ENCODE data around the gene SMARCAD1.

Gene SMARCAD1

GRCh38 chr4:94207469-94208224 is at the start of gene SMARCAD1:
SMARCAD1 (plus strand) TSS chr4:94207865; CDS start chr4:94208395, 530 bp downstream.
- TF ChIP-seq CTCF (IDR thresholded peaks at IDR 0.05): no peak
- DNase-seq (ENCODE audit: low spot score): peak; percentile 92
- H3K27ac ChIP-seq: peak within 1 kb of the TSS; percentile 73 to 92
- peak within 1 kb of the TSS; percentile 95 for H3K4me3 ChIP-seq

- Histone ChIP-seq H3K27ac (no peak overlapping the region), H3K4me3 (no peak overlapping the region)
- no peak for DNase-seq (ENCODE audit: low spot score)
- TF ChIP-seq CTCF (IDR thresholded peaks at IDR 0.05): no peak
Observed at GRCh38 chr4:94158883-94159282, 48.8 kb upstream of the SMARCAD1 start.

GRCh38 chr4:94159790-94160189 is 47.9 kb upstream of the SMARCAD1 start:
- TF ChIP-seq CTCF (IDR thresholded peaks at IDR 0.05): no peak
- Histone ChIP-seq H3K27ac (no peak overlapping the region), H3K4me3 (no peak overlapping the region)
- DNase-seq (ENCODE audit: low spot score): no peak

GRCh38 chr4:94160774-94161173 is 46.9 kb upstream of the SMARCAD1 start:
- no peak overlapping the region for H3K27ac ChIP-seq
- no peak for DNase-seq (ENCODE audit: low spot score)
- no peak for TF ChIP-seq CTCF (IDR thresholded peaks at IDR 0.05)
- no peak overlapping the region for H3K4me3 ChIP-seq

GRCh38 chr4:94165256-94165655 is 42.4 kb upstream of the SMARCAD1 start:
- no peak for DNase-seq (ENCODE audit: low spot score)
- H3K4me3 ChIP-seq: no peak overlapping the region
- H3K27ac ChIP-seq: no peak overlapping the region
- no peak for TF ChIP-seq CTCF (IDR thresholded peaks at IDR 0.05)

GRCh38 chr4:94168321-94168720 is 39.3 kb upstream of the SMARCAD1 start:
- no peak overlapping the region for H3K4me3 ChIP-seq
- TF ChIP-seq CTCF (IDR thresholded peaks at IDR 0.05): no peak
- H3K27ac ChIP-seq: no peak overlapping the region
- no peak for DNase-seq (ENCODE audit: low spot score)

- Histone ChIP-seq H3K4me3 (no peak overlapping the region), H3K27ac (no peak overlapping the region)
- no peak for TF ChIP-seq CTCF (IDR thresholded peaks at IDR 0.05)
- DNase-seq (ENCODE audit: low spot score): no peak
Observed at GRCh38 chr4:94169803-94170372, 37.8 kb upstream of the SMARCAD1 start.
